ENCODE measurements around the gene FMO4. TPM values are rescaled to one million over a fixed set of nuclear protein-coding genes. Genes with fewer than 3 reads are reported as not detected.

Gene FMO4
- total RNA-seq, 1 donor from 2014 or later = 5.4 TPM

GRCh38 chr1:171299342-171299741 lies 14.6 kb upstream of the FMO4 start:
- no peaks in the 10 kb centered on the region for H3K36me3 ChIP-seq
- H3K9me3 ChIP-seq (replicated peaks) = peaks cover 60% of the 10 kb centered on the region
- TF ChIP-seq CTCF (IDR thresholded peaks at IDR 0.05; ENCODE audit: borderline replicate concordance) = no peak
- intact Hi-C loops (cut with micrococcal nuclease) = no loop called here
- H3K4me1 ChIP-seq = no peaks in the 10 kb centered on the region
- H3K27me3 ChIP-seq (ENCODE audit: low read depth) = peaks cover 9% of the 10 kb centered on the region
- no peak overlapping the region for H3K4me3 ChIP-seq
- H3K27ac ChIP-seq (replicated peaks) = no peak overlapping the region
- DNase-seq = no peak

GRCh38 chr1:171300401-171300800 lies 13.6 kb upstream of the FMO4 start:
- H3K27ac ChIP-seq (replicated peaks) = no peak overlapping the region
- DNase-seq = no peak
- intact Hi-C loops (cut with micrococcal nuclease) = no loop called here
- H3K4me1 ChIP-seq = no peaks in the 10 kb centered on the region
- no peak overlapping the region for H3K4me3 ChIP-seq
- TF ChIP-seq CTCF (IDR thresholded peaks at IDR 0.05; ENCODE audit: borderline replicate concordance) = no peak
- H3K36me3 ChIP-seq = no peaks in the 10 kb centered on the region
- H3K27me3 ChIP-seq (ENCODE audit: low read depth) = peaks cover 9% of the 10 kb centered on the region
- peaks cover 70% of the 10 kb centered on the region for H3K9me3 ChIP-seq (replicated peaks)

- H3K9me3 ChIP-seq (replicated peaks) = peaks cover 11% of the 10 kb centered on the region
- DNase-seq = no peak
- no peak for TF ChIP-seq CTCF (IDR thresholded peaks at IDR 0.05; ENCODE audit: borderline replicate concordance)
- intact Hi-C loops (cut with micrococcal nuclease) = loop anchor here (5.0 kb wide), 1 partner anchor 63 kb away; the partner anchor contains the start of gene FMO1
- H3K27me3 ChIP-seq (ENCODE audit: low read depth) = no peaks in the 10 kb centered on the region
- no peaks in the 10 kb centered on the region for H3K36me3 ChIP-seq
- H3K27ac ChIP-seq (replicated peaks) = no peak overlapping the region
- no peak overlapping the region for H3K4me3 ChIP-seq
- peaks cover 16% of the 10 kb centered on the region for H3K4me1 ChIP-seq
Measured at GRCh38 chr1:171310661-171311087, 3.3 kb upstream of the FMO4 start.

- H3K4me1 ChIP-seq = peaks cover 16% of the 10 kb centered on the region
- H3K27ac ChIP-seq (replicated peaks) = no peak overlapping the region
- no peak for TF ChIP-seq CTCF (IDR thresholded peaks at IDR 0.05; ENCODE audit: borderline replicate concordance)
- intact Hi-C loops (cut with micrococcal nuclease) = loop anchor here (5.0 kb wide), 1 partner anchor 65 kb away; the partner anchor contains the start of gene FMO1
- H3K4me3 ChIP-seq = no peak overlapping the region
- peaks cover 5% of the 10 kb centered on the region for H3K36me3 ChIP-seq
- no peaks in the 10 kb centered on the region for H3K9me3 ChIP-seq (replicated peaks)
- H3K27me3 ChIP-seq (ENCODE audit: low read depth) = no peaks in the 10 kb centered on the region
- no peak for DNase-seq
Measured at GRCh38 chr1:171311771-171312558, 2.0 kb upstream of the FMO4 start.

- no peak for DNase-seq
- Histone ChIP-seq H3K9me3 (replicated peaks) (peaks cover 2% of the 10 kb centered on the region), H3K27ac (replicated peaks) (peak overlapping the region; percentile 80), H3K36me3 (peaks cover 15% of the 10 kb centered on the region), H3K4me1 (peaks cover 16% of the 10 kb centered on the region), H3K4me3 (peak overlapping the region; percentile 61), H3K27me3 (ENCODE audit: low read depth) (no peaks in the 10 kb centered on the region)
- intact Hi-C loops (cut with micrococcal nuclease) = loop anchor here (5.0 kb wide), 1 partner anchor 66 kb away; the partner anchor contains the start of gene FMO1
- TF ChIP-seq CTCF (IDR thresholded peaks at IDR 0.05; ENCODE audit: borderline replicate concordance) = no peak
Measured at GRCh38 chr1:171313319-171313834, 606 bp upstream of the FMO4 start.

All from left ventricle myocardium inferior (tissue), 1 donor.